GM23338 (cell line): Measurements from ENCODE around the gene SLC22A4. TPM values are rescaled to one million over a fixed set of nuclear protein-coding genes. Genes with fewer than 3 reads are reported as not detected.

Experiments
- ATAC-seq: fragments of 200-7000 bp; cut with Tn5 transposase; 3 replicates; pipeline ENCODE4 v1.9.1; 2020
- DNase-seq: peaks from one replicate; pipeline ENCODE4 v3.0.0-alpha.2; 2015; ENCODE audit warnings: low spot score
- H2AFZ ChIP-seq: fragments of 200-600 bp; sonication (generic); 2 replicates; pipeline ENCODE4 v1.8.0; 2016; ENCODE audit warnings: antibody characterized with exemption, mild to moderate bottlenecking, moderate library complexity
- H3F3A ChIP-seq: fragments of 200-600 bp; sonication (generic); replicated peaks from 2 replicates; pipeline ENCODE4 v1.8.0; 2017; ENCODE audit warnings: antibody characterized with exemption, mixed run types, low read depth
- H3K27ac ChIP-seq: fragments of 200-600 bp; sonication (generic); 2 replicates; pipeline ENCODE4 v1.6.1; 2016; ENCODE audit warnings: low read depth
- H3K27me3 ChIP-seq: fragments of 200-600 bp; sonication (generic); 2 replicates; pipeline ENCODE4 v1.8.0; 2016; ENCODE audit warnings: mild to moderate bottlenecking, mixed run types, moderate library complexity; ENCODE audit not compliant: insufficient read depth
- H3K36me3 ChIP-seq: fragments of 200-600 bp; sonication (generic); 2 replicates; pipeline ENCODE4 v1.8.0; 2016; ENCODE audit warnings: mild to moderate bottlenecking; ENCODE audit not compliant: insufficient read depth
- H3K4me1 ChIP-seq: fragments of 200-600 bp; sonication (generic); 2 replicates; pipeline ENCODE4 v1.8.0; 2016; ENCODE audit warnings: mild to moderate bottlenecking, moderate library complexity; ENCODE audit not compliant: insufficient read depth
- H3K4me2 ChIP-seq: fragments of 200-600 bp; sonication (generic); 2 replicates; pipeline ENCODE4 v1.7.1; 2017; ENCODE audit warnings: mixed run types
- H3K4me3 ChIP-seq: fragments of 200-600 bp; sonication (generic); 2 replicates; pipeline ENCODE4 v1.6.1; 2016; ENCODE audit warnings: mixed run types
- H3K79me2 ChIP-seq: fragments of 200-600 bp; sonication (generic); replicated peaks from 2 replicates; pipeline ENCODE4 v1.8.0; 2017; ENCODE audit warnings: mild to moderate bottlenecking; ENCODE audit not compliant: insufficient read depth
- H3K9me2 ChIP-seq: fragments of 200-600 bp; sonication (generic); 2 replicates; pipeline ENCODE4 v1.8.0; 2017; ENCODE audit not compliant: insufficient read depth
- H4K20me1 ChIP-seq: fragments of 200-600 bp; sonication (generic); replicated peaks from 2 replicates; pipeline ENCODE4 v1.8.0; 2017; ENCODE audit warnings: mild to moderate bottlenecking; ENCODE audit not compliant: insufficient read depth
- H3K27ac Mint-ChIP-seq: 2 replicates; pipeline ENCODE4 v1.8.0; 2020; ENCODE audit warnings: inconsistent platforms, mild to moderate bottlenecking, moderate library complexity, mixed read lengths
- H3K27me3 Mint-ChIP-seq: 3 replicates; pipeline ENCODE4 v1.8.0; 2022; ENCODE audit warnings: low read depth, mild to moderate bottlenecking, moderate library complexity, mixed read lengths, inconsistent platforms; ENCODE audit not compliant: insufficient read depth, poor library complexity
- H3K36me3 Mint-ChIP-seq: 3 replicates; pipeline ENCODE4 v1.8.0; 2021; ENCODE audit warnings: low read depth, mild to moderate bottlenecking, inconsistent platforms, moderate library complexity, mixed read lengths
- H3K4me1 Mint-ChIP-seq: 3 replicates; pipeline ENCODE4 v1.8.0; 2020; ENCODE audit warnings: mild to moderate bottlenecking, inconsistent platforms, mixed read lengths
- H3K4me3 Mint-ChIP-seq: 3 replicates; pipeline ENCODE4 v1.8.0; 2021; ENCODE audit warnings: moderate library complexity, mild to moderate bottlenecking, inconsistent platforms, mixed read lengths
- H3K9me3 Mint-ChIP-seq: 3 replicates; pipeline ENCODE4 v1.8.0; 2020; ENCODE audit warnings: moderate library complexity, mild to moderate bottlenecking, inconsistent platforms, mixed read lengths
- CREB1 ChIP-seq: fragments of 250-450 bp; sonication (Bioruptor Pico); IDR thresholded peaks from 2 replicates; pipeline ENCODE4 v1.5.0; 2020; ENCODE audit warnings: low read depth, mild to moderate bottlenecking, moderate library complexity
- CTCF ChIP-seq, 2 experiments: fragments of 200-600 bp in 1 of 2; sonication (generic) in 1 of 2; conservative IDR thresholded peaks; 2 replicates each; pipeline versions ENCODE4 v1.5.1 to v1.6.1; 2016 to 2017; ENCODE audit warnings: antibody characterized with exemption in 2 of 2, low read depth in 2 of 2, mild to moderate bottlenecking in 2 of 2, moderate library complexity in 1 of 2
- EZH2 ChIP-seq: fragments of 200-600 bp; sonication (generic); IDR thresholded peaks from one replicate; pipeline ENCODE4 v1.8.0; 2017; ENCODE audit warnings: antibody characterized with exemption, mild to moderate bottlenecking, low read depth; ENCODE audit not compliant: unreplicated experiment
- EZH2phosphoT487 ChIP-seq: fragments of 200-600 bp; sonication (generic); IDR thresholded peaks from one replicate; pipeline ENCODE4 v1.8.1; 2018; ENCODE audit warnings: antibody characterized with exemption; ENCODE audit not compliant: unreplicated experiment
- JUNB ChIP-seq: IDR thresholded peaks from one replicate; pipeline ENCODE4 v1.6.1; 2016; ENCODE audit warnings: antibody characterized with exemption; ENCODE audit not compliant: unreplicated experiment
- NANOG ChIP-seq: IDR thresholded peaks from 2 replicates; pipeline ENCODE4 v1.6.1; 2016; ENCODE audit warnings: antibody characterized with exemption, borderline replicate concordance
- POLR2AphosphoS5 ChIP-seq: IDR thresholded peaks from 2 replicates; pipeline ENCODE4 v1.6.1; 2016; ENCODE audit warnings: antibody characterized with exemption, low read depth
- REST ChIP-seq: IDR thresholded peaks from one replicate; pipeline ENCODE4 v1.6.1; 2018; ENCODE audit warnings: antibody characterized with exemption; ENCODE audit not compliant: unreplicated experiment
- STAT1 ChIP-seq: IDR thresholded peaks from one replicate; pipeline ENCODE4 v1.6.1; 2016; ENCODE audit warnings: antibody characterized with exemption; ENCODE audit not compliant: unreplicated experiment
- ZNF331 ChIP-seq: fragments of 250-450 bp; sonication (Bioruptor Pico); IDR thresholded peaks from 2 replicates; pipeline ENCODE4 v1.5.0; 2020; ENCODE audit warnings: low read depth, mild to moderate bottlenecking, moderate library complexity
- ZNF462 ChIP-seq: fragments of 250-450 bp; sonication (Bioruptor Pico); IDR thresholded peaks from 2 replicates; pipeline ENCODE4 v1.5.0; 2020; ENCODE audit warnings: mild to moderate bottlenecking, moderate library complexity
- polyA plus RNA-seq: library from polyadenylated mRNA; unstranded; fragments of >200 nt; fragmentation: Nextera tagmentation; extraction: Ambion mirVana; gene quantifications from 2 replicates; pipeline ENCODE4 v1.2.1, GENCODE V29; 2016
- total RNA-seq: library from RNA; depleted of rRNA; stranded (reverse); fragments of >200 nt; shearing (Covaris generic); gene quantifications from 2 replicates; pipeline ENCODE4 v1.2.3, GENCODE V29; 2014
- TF ChIP-seq, protein P1 (sequence below): IDR thresholded peaks from 2 replicates; pipeline ENCODE4 v1.6.1; 2016; ENCODE audit warnings: antibody characterized with exemption

Gene SLC22A4
- total and polyA plus RNA-seq, 2 experiments from 2014 or later: 0.28 to 0.40 TPM

DNA sequence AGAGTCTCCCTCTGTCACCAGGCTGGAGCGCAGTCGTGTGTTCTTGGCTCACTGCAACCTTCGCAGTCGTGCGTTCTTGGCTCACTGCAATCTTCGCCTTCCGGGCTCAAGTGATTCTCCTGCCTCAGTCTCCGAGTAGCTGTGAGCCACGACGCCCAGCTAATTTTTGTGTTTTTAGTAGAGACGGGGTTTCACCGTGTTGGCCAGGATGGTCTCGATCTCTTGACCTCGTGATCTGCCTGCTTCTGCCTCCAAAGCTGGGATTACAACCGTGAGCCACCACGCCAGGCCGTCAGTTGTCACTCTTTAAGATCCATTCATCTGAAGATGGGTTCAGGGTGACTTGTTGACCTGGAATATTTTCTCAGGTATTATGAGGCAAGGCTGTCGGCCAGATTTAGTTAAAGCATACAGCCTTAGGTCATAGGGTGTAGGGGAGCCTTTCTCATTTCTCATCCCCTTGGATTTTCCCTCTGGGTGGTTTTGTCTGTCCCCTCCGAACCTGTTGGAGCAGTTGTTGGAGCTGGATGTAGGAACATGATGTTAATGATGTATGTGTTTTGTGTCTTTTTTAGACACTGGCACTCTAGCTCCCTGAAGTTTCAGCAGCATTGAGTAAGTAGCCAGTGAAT is 76.9 kb downstream of the SLC22A4 start:
- H3K4me3 ChIP-seq: no peak overlapping the region
- no peaks in the 10 kb centered on the region for H3K9me2 ChIP-seq
- Mint-ChIP-seq H3K4me1 (peaks cover 8% of the 10 kb centered on the region), H3K27me3 (peaks cover 15% of the 10 kb centered on the region), H3K9me3 (no peaks in the 10 kb centered on the region), H3K27ac (no peak overlapping the region), H3K36me3 (no peaks in the 10 kb centered on the region), H3K4me3 (peak overlapping the region; percentile 82)
- H3K27ac ChIP-seq: no peak overlapping the region
- TF ChIP-seq EZH2 (no peak), POLR2AphosphoS5 (no peak), NANOG (no peak), ZNF462 (no peak), STAT1 (no peak), JUNB (no peak), EZH2phosphoT487 (no peak), ZNF331 (CRISPR knock-in tag) (no peak), CTCF (conservative IDR thresholded peaks at IDR 0.05; ENCODE audit: low read depth in 2 of 2) (no peak), REST (no peak), CREB1 (CRISPR knock-in tag) (no peak)
- TF ChIP-seq, protein P1, sequence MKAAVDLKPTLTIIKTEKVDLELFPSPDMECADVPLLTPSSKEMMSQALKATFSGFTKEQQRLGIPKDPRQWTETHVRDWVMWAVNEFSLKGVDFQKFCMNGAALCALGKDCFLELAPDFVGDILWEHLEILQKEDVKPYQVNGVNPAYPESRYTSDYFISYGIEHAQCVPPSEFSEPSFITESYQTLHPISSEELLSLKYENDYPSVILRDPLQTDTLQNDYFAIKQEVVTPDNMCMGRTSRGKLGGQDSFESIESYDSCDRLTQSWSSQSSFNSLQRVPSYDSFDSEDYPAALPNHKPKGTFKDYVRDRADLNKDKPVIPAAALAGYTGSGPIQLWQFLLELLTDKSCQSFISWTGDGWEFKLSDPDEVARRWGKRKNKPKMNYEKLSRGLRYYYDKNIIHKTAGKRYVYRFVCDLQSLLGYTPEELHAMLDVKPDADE: no peak
- H3K27me3 ChIP-seq: peaks cover 22% of the 10 kb centered on the region
- no peak overlapping the region for H2AFZ ChIP-seq
- no peaks in the 10 kb centered on the region for H4K20me1 ChIP-seq
- ATAC-seq (no peak), DNase-seq (no peak)
- no peaks in the 10 kb centered on the region for H3K36me3 ChIP-seq
- peak overlapping the region; percentile 71; the same call in 1 of the 2 replicates for H3K4me2 ChIP-seq
- H3K79me2 ChIP-seq: no peaks in the 10 kb centered on the region
- no peaks in the 10 kb centered on the region for H3F3A ChIP-seq
- no peaks in the 10 kb centered on the region; the same call in 1 of the 2 replicates for H3K4me1 ChIP-seq
